GM19463 (cell line): ENCODE results near the gene RBM33.
A peak's percentile ranks its signal among the peaks of the same experiment; 100 is the strongest.

Experiments
- ATAC-seq: cut with Tn5 transposase; IDR thresholded peaks from one replicate; pipeline ENCODE4 v1.9.1; 2021; ENCODE audit warnings: mild to moderate bottlenecking, moderate library complexity; ENCODE audit not compliant: unreplicated experiment

The RBM33 gene

GRCh38 chr7:155744971-155745683, 100.7 kb downstream of the RBM33 start:
- ATAC-seq, result no peak

- ATAC-seq, result peak; percentile 17
Observed at GRCh38 chr7:155745737-155746136, 101.3 kb downstream of the RBM33 start.

GRCh38 chr7:155746188-155746587, 101.7 kb downstream of the RBM33 start:
- ATAC-seq, result peak; percentile 69

GRCh38 chr7:155747209-155747608, 102.7 kb downstream of the RBM33 start:
- no peak for ATAC-seq

- no peak for ATAC-seq
Observed at GRCh38 chr7:155749578-155749977, 105.1 kb downstream of the RBM33 start.

GRCh38 chr7:155750255-155751125, 106.0 kb downstream of the RBM33 start:
- no peak for ATAC-seq

- ATAC-seq, result no peak
Observed at GRCh38 chr7:155751409-155751808, 106.9 kb downstream of the RBM33 start.

- ATAC-seq, result peak; percentile 46
Observed at GRCh38 chr7:155752756-155753445, 108.4 kb downstream of the RBM33 start.

GRCh38 chr7:155753446-155753965, 109.0 kb downstream of the RBM33 start:
- ATAC-seq, result peak; percentile 12

- no peak for ATAC-seq
Observed at GRCh38 chr7:155754165-155754564, 109.7 kb downstream of the RBM33 start.

- no peak for ATAC-seq
Observed at GRCh38 chr7:155755026-155755425, 110.6 kb downstream of the RBM33 start.

GRCh38 chr7:155756322-155756721, 111.9 kb downstream of the RBM33 start:
- no peak for ATAC-seq

GRCh38 chr7:155758348-155758747, 113.9 kb downstream of the RBM33 start:
- no peak for ATAC-seq

- ATAC-seq, result no peak
Observed at GRCh38 chr7:155759740-155760430, 115.4 kb downstream of the RBM33 start.

- ATAC-seq, result no peak
Observed at GRCh38 chr7:155761162-155761561, 116.7 kb downstream of the RBM33 start.

GRCh38 chr7:155762036-155762435, 117.6 kb downstream of the RBM33 start:
- no peak for ATAC-seq

- ATAC-seq, result no peak
Observed at GRCh38 chr7:155762655-155763054, 118.2 kb downstream of the RBM33 start.

- no peak for ATAC-seq
Observed at GRCh38 chr7:155763122-155763521, 118.7 kb downstream of the RBM33 start.

- peak; percentile 60 for ATAC-seq
Observed at GRCh38 chr7:155763691-155764437, 119.4 kb downstream of the RBM33 start.

- ATAC-seq, result peak; percentile 56
Observed at GRCh38 chr7:155764438-155764793, 120.0 kb downstream of the RBM33 start.
